Measurements from ENCODE around the gene CLDND1. TPM values are rescaled to one million over a fixed set of nuclear protein-coding genes. Genes with fewer than 3 reads are reported as not detected.

CLDND1 gene
- total RNA-seq, 4 donors from 2014 or later = 47.5 to 115 (median 87.2) TPM

DNA sequence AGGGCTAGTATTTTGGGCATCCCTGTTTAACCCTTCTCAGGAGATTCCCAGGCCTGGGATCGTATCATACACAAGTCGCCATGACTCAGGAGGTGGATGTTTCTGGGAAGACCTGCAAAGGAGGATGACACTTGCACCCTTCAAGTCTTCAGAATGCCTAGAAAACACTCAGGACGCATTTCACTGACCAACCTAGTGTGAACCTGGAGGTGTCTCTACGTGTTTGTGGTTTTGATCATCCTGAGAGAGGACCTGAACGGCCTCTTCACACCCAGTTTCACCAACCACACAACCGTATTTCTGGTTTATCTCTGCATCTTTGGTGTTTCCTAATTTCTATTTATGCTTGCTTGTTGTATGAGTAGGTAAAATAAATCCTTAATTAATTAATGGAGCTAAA lies 2.8 kb upstream of the CLDND1 start:
- Histone ChIP-seq H3K27ac (no peak overlapping the region), H3K4me3 (no peak overlapping the region), H3K27me3 (no peaks in the 10 kb centered on the region), H3K9me3 (no peaks in the 10 kb centered on the region), H3K36me3 (no peaks in the 10 kb centered on the region), H3K4me1 (peaks cover 14 to 19% of the 10 kb centered on the region in 2 donors)
- TF ChIP-seq, protein P1, sequence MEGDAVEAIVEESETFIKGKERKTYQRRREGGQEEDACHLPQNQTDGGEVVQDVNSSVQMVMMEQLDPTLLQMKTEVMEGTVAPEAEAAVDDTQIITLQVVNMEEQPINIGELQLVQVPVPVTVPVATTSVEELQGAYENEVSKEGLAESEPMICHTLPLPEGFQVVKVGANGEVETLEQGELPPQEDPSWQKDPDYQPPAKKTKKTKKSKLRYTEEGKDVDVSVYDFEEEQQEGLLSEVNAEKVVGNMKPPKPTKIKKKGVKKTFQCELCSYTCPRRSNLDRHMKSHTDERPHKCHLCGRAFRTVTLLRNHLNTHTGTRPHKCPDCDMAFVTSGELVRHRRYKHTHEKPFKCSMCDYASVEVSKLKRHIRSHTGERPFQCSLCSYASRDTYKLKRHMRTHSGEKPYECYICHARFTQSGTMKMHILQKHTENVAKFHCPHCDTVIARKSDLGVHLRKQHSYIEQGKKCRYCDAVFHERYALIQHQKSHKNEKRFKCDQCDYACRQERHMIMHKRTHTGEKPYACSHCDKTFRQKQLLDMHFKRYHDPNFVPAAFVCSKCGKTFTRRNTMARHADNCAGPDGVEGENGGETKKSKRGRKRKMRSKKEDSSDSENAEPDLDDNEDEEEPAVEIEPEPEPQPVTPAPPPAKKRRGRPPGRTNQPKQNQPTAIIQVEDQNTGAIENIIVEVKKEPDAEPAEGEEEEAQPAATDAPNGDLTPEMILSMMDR (IDR thresholded peaks at IDR 0.05 in 4 of 5, conservative IDR thresholded peaks at IDR 0.05 in 1 of 5) = no peak
- TF ChIP-seq POLR2A (IDR thresholded peaks at IDR 0.05) = no peak
- in situ Hi-C loops (cut with MboI; ENCODE audit: low sequenced_read_pairs in 4 of 4) (no loop called here), intact Hi-C loops (cut with DNase I; ENCODE audit: low total_unique reads) (no loop called here)
- no peak for ATAC-seq
- no peak for DNase-seq

DNA sequence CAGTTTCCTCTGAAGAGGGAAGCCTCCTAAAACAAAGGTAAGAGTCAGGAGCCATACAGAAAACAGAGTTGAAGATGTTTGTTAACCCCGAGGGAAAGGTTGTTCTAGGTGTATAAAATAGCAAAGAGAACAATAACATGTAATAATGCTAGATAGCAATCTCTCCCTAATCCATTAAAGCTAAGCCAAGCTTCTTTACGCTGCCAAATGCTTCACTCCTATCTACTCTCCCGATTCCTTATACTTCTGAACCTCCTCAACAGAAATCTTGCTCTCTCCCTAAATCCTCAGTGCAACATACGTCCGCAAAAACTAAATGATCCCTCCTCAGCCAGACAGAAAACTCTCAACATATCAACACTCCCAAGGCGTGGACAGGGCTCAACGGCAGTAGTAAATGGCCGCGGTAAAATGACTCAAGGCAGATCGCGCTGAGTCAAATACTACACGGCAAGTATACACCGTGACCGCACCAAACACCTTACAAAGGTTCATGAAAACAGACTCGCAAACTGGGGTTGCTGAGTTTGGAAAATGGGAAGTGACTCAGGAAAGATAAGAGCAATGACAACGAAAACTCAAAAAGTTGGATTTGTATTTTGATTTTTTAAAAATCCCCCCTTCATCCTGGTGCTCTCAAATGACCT lies 682 bp downstream of the CLDND1 start:
- peak; percentile 81 to 82 for ATAC-seq
- intact Hi-C loops (cut with DNase I; ENCODE audit: low total_unique reads) = loop anchor here (1.0 to 5.0 kb wide), 5 partner anchors 71 to 1295 kb away; partner anchors contain the start of genes ARL6, CMSS1, CPOX and CRYBG3
- in situ Hi-C loops (cut with MboI; ENCODE audit: low sequenced_read_pairs in 4 of 4) = no loop called here

DNA sequence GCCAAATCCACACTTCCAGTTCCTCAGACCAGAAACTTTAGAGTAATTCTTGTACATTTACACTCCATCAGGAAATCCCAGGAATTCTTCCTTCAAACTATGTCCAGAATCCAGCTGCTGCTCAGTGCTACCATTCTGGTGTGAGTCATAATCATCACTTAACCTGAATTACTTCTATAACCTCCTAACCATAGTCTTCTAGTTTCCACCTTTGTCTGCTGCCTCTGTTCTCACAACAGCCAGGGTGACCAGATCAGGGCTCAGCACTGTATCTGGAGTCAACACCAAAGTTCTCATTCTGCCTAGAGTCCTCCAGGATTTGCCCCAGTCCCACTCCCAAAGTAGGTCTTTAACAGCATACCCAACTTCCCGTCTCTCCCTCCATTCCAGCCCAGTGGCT lies 3.4 kb downstream of the CLDND1 start:
- ATAC-seq (no peak), DNase-seq (no peak)
- in situ Hi-C loops (cut with MboI; ENCODE audit: low sequenced_read_pairs in 4 of 4) = loop anchor here in 1 of 4 donors (10.0 kb wide), 1 partner anchor 65 kb away; no protein-coding TSS in a partner anchor
- no peak overlapping the region for H3K27ac ChIP-seq
- peaks cover 0 to 43% of the 10 kb centered on the region in 2 donors for H3K36me3 ChIP-seq
- no peaks in the 10 kb centered on the region for H3K27me3 ChIP-seq
- no peak overlapping the region for H3K4me3 ChIP-seq
- intact Hi-C loops (cut with DNase I; ENCODE audit: low total_unique reads) = no loop called here
- peaks cover 14 to 20% of the 10 kb centered on the region in 2 donors for H3K4me1 ChIP-seq
- TF ChIP-seq, protein P1 (IDR thresholded peaks at IDR 0.05 in 4 of 5, conservative IDR thresholded peaks at IDR 0.05 in 1 of 5) = no peak
- no peak for TF ChIP-seq POLR2A (IDR thresholded peaks at IDR 0.05)
- no peaks in the 10 kb centered on the region for H3K9me3 ChIP-seq

More for the DNA sequence above, 682 bp downstream of the CLDND1 start:
- no peaks in the 10 kb centered on the region for H3K9me3 ChIP-seq
- no peak for TF ChIP-seq POLR2A (IDR thresholded peaks at IDR 0.05)
- TF ChIP-seq, protein P1 (IDR thresholded peaks at IDR 0.05 in 4 of 5, conservative IDR thresholded peaks at IDR 0.05 in 1 of 5) = no peak
- peaks cover 14 to 20% of the 10 kb centered on the region in 2 donors for H3K4me1 ChIP-seq
- peak overlapping the region; percentile 90 to 98 (median 95) for H3K27ac ChIP-seq
- peak; percentile 15 to 48 for DNase-seq
- H3K27me3 ChIP-seq = no peaks in the 10 kb centered on the region
- peak overlapping the region; percentile 72 to 87 (median 75) for H3K4me3 ChIP-seq
- peaks cover 0 to 19% of the 10 kb centered on the region in 2 donors for H3K36me3 ChIP-seq

DNA sequence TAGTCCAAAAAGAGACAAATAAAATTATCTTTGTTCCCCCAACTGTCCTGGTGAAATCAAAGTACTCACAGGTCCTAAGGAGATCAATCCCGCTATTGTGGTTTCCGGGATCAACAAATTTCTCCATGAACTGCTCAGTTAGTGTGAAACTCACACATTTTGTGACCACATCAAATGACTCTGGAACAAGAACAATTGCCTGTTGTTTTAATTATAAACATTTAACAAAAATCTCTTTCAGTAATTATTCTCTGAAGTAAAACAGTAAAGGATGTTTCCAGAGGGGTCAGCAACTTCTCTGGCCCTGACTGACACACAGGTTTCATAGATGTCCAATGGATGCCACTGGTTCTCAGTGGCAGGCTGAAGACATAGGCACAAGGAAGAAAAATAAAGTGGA lies 3.9 kb downstream of the CLDND1 start:
- intact Hi-C loops (cut with DNase I; ENCODE audit: low total_unique reads) (no loop called here), in situ Hi-C loops (cut with MboI; ENCODE audit: low sequenced_read_pairs in 4 of 4) (loop anchor here in 1 of 4 donors (10.0 kb wide), 1 partner anchor 66 kb away; no protein-coding TSS in a partner anchor)
- Histone ChIP-seq H3K27me3 (no peaks in the 10 kb centered on the region), H3K36me3 (peaks cover 0 to 43% of the 10 kb centered on the region in 2 donors), H3K4me1 (peaks cover 14 to 23% of the 10 kb centered on the region in 2 donors), H3K4me3 (no peak overlapping the region), H3K27ac (no peak overlapping the region), H3K9me3 (no peaks in the 10 kb centered on the region)
- ATAC-seq (no peak), DNase-seq (no peak)
- TF ChIP-seq, protein P1 (IDR thresholded peaks at IDR 0.05 in 4 of 5, conservative IDR thresholded peaks at IDR 0.05 in 1 of 5) = no peak
- TF ChIP-seq POLR2A (IDR thresholded peaks at IDR 0.05) = no peak
